Stomach (tissue), 9 donors: Measurements from ENCODE around the gene CBX8. TPM values are rescaled to one million over a fixed set of nuclear protein-coding genes. Genes with fewer than 3 reads are reported as not detected.

Source experiments
- DNase-seq, 2 donors: peaks; one replicate each; pipeline versions ENCODE4 v3.0.0 to v3.0.0-alpha.2; 2013 to 2019
- H3K27ac ChIP-seq, 5 donors: fragments of 200-600 bp in 4 of 5; sonication (generic) in 4 of 5; one replicate each; pipeline ENCODE4 v1.5.1; 2013 to 2019; ENCODE audit warnings: mild to moderate bottlenecking in 1 of 5, moderate library complexity in 1 of 5
- H3K27me3 ChIP-seq, 3 donors: fragments of 200-600 bp; sonication (generic); one replicate each; pipeline ENCODE4 v1.5.1; 2017 to 2019; ENCODE audit warnings: mixed run types in 1 of 3
- H3K36me3 ChIP-seq, 4 donors: fragments of 200-600 bp; sonication (generic); 1 replicate in 3 of 4; 2 replicates in 1 of 4; pipeline ENCODE4 v1.5.1; 2016 to 2019
- H3K4me1 ChIP-seq, 4 donors: fragments of 200-600 bp; sonication (generic); one replicate each; pipeline ENCODE4 v1.5.1; 2016 to 2019
- H3K4me3 ChIP-seq, 4 donors: fragments of 200-600 bp; sonication (generic) in 3 of 4; one replicate each; pipeline ENCODE4 v1.5.1; 2016 to 2019; ENCODE audit warnings: mild to moderate bottlenecking in 1 of 4
- H3K9me3 ChIP-seq, 4 donors: fragments of 200-600 bp; sonication (generic); one replicate each; pipeline ENCODE4 v1.5.1; 2016 to 2019
- CTCF ChIP-seq, 7 experiments: fragments of 450-650 bp in 4 of 7; fragments of 200-600 bp in 3 of 7; sonication (generic) in 3 of 7; IDR thresholded peaks; one replicate each; pipeline ENCODE4 v1.5.1; 2016 to 2019; ENCODE audit warnings: antibody characterized with exemption in 7 of 7, control low read depth in 2 of 7, mild to moderate bottlenecking in 1 of 7
- EP300 ChIP-seq: sonication (generic); formaldehyde crosslinking; IDR thresholded peaks from one replicate; pipeline ENCODE4 v1.6.1; 2017; ENCODE audit warnings: antibody characterized with exemption
- POLR2A ChIP-seq, 4 donors: fragments of 450-650 bp; IDR thresholded peaks; one replicate each; pipeline ENCODE4 v1.6.1; 2016; ENCODE audit warnings: antibody characterized with exemption in 4 of 4, control low read depth in 2 of 4, mild to moderate bottlenecking in 1 of 4, moderate library complexity in 1 of 4
- POLR2AphosphoS5 ChIP-seq, 3 donors: sonication (generic); formaldehyde crosslinking; IDR thresholded peaks; one replicate each; pipeline ENCODE4 v1.6.1; 2016; ENCODE audit warnings: antibody characterized with exemption in 3 of 3
- WGBS, 5 donors: extraction: QIAGEN DNeasy Blood & Tissue Kit in 3 of 5; methylation state at CpG; one replicate each; pipeline versions ENCODE4 v1.1.5 to v1.1.7; 2013 to 2018; 5-methylcytosine and 5-hydroxymethylcytosine counted together
- intact Hi-C: fragments of 100-400 bp; cut with DNase I; formaldehyde crosslinking; loops from one replicate; pipeline ENCODE4 v1.15.1; 2023; ENCODE audit warnings: low total_unique reads
- polyA plus RNA-seq, 3 donors: library from polyadenylated mRNA; stranded (reverse); fragments of 200-250 nt; gene quantifications; one replicate each; pipeline ENCODE4 v1.2.3, GENCODE V29; 2013
- total RNA-seq, 5 donors: library from RNA; depleted of rRNA; stranded (reverse); fragments of >200 nt; gene quantifications; one replicate each; pipeline versions ENCODE4 v1.1.0 to v1.2.3, GENCODE V29; 2014 to 2016
- donor health status: healthy with polysubstance abuse.
- donor health status: Bipolar disorder and iron deficiency.
- donor health status: healthy.

Gene CBX8
- total and polyA plus RNA-seq, 8 donors = 0.76 to 140 (median 3.1) TPM; not detected in 2

GRCh38 chr17:79829457-79829856 lies 32.6 kb upstream of the CBX8 start:
- Histone ChIP-seq H3K27me3 (peaks cover 0 to 19% (median 0%) of the 10 kb centered on the region in 3 donors), H3K9me3 (no peaks in the 10 kb centered on the region), H3K36me3 (peaks cover 11 to 12% (median 12%) of the 10 kb centered on the region in 4 donors), H3K4me3 (no peak overlapping the region), H3K27ac (peak overlapping the region in 3 of 5 donors; percentile 5 to 47 (median 35)), H3K4me1 (peaks cover 32 to 61% (median 59%) of the 10 kb centered on the region in 4 donors)
- DNase-seq = no peak
- intact Hi-C loops = no loop called here
- WGBS, 5 donors = 27 to 54% (median 34%) methylated on average over 2 of the region's 2 CpGs
- TF ChIP-seq POLR2A (IDR thresholded peaks at IDR 0.05) (no peak), EP300 (no peak), POLR2AphosphoS5 (IDR thresholded peaks at IDR 0.05) (no peak), CTCF (IDR thresholded peaks at IDR 0.05) (no peak)

GRCh38 chr17:79829004-79829403 lies 32.1 kb upstream of the CBX8 start:
- H3K27me3 ChIP-seq = peaks cover 0 to 22% (median 0%) of the 10 kb centered on the region in 3 donors
- 70 to 92% (median 76%) methylated on average over 2 of the region's 2 CpGs for WGBS, 5 donors
- DNase-seq = no peak
- intact Hi-C loops = no loop called here
- no peak for TF ChIP-seq EP300
- TF ChIP-seq POLR2AphosphoS5 (IDR thresholded peaks at IDR 0.05) = no peak
- TF ChIP-seq CTCF (IDR thresholded peaks at IDR 0.05) = no peak
- TF ChIP-seq POLR2A (IDR thresholded peaks at IDR 0.05) = no peak
- peaks cover 7% of the 10 kb centered on the region in 4 donors for H3K36me3 ChIP-seq
- H3K4me1 ChIP-seq = peaks cover 32 to 59% (median 56%) of the 10 kb centered on the region in 4 donors
- H3K27ac ChIP-seq = peak overlapping the region in 3 of 5 donors; percentile 5 to 47 (median 35)
- no peaks in the 10 kb centered on the region for H3K9me3 ChIP-seq
- no peak overlapping the region for H3K4me3 ChIP-seq

DNA sequence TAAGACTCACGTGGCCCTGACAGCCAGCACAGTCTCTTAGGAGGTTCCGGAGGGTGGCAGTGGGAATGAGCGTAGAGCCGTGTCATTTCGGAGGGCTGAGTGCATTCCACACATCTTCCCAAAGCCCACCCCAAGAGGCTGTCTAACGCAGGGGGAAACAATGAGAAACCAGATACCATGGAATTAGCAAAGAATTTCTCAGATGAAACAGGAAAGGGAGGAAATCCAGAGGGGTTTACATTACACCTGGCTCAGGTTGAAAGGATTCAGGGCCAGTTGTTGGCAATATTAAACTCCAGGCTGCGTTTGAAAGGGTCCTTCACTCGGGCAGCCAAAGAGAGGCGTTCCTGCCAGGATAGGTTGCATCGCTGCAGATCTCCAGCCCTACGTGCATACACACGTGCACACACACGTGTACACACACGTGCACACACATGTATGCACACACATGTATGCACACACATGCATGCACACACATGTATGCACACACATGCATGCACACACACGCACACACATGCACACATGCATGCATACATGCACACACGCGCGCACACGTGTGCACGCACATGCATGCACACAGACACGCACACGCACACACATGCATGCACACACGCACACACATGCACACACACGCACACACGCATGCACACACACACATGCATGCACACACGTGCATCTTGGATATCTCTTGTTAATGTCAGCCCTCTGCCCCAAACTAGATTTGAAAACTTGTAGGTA lies 30.1 kb upstream of the CBX8 start:
- no peak for DNase-seq
- intact Hi-C loops = no loop called here
- TF ChIP-seq CTCF (IDR thresholded peaks at IDR 0.05) (no peak), POLR2AphosphoS5 (IDR thresholded peaks at IDR 0.05) (no peak), POLR2A (IDR thresholded peaks at IDR 0.05) (no peak), EP300 (no peak)
- H3K9me3 ChIP-seq = no peaks in the 10 kb centered on the region
- peaks cover 16 to 40% (median 36%) of the 10 kb centered on the region in 4 donors for H3K4me1 ChIP-seq
- H3K27ac ChIP-seq = no peak overlapping the region
- WGBS, 5 donors = 80 to 90% (median 88%) methylated on average over 26 of the region's 26 CpGs
- no peaks in the 10 kb centered on the region for H3K36me3 ChIP-seq
- peaks cover 0 to 22% (median 0%) of the 10 kb centered on the region in 3 donors for H3K27me3 ChIP-seq
- no peak overlapping the region for H3K4me3 ChIP-seq

- 53 to 69% (median 65%) methylated on average over 11 of the region's 11 CpGs for WGBS, 5 donors
- intact Hi-C loops = no loop called here
- Histone ChIP-seq H3K9me3 (no peaks in the 10 kb centered on the region), H3K4me1 (peaks cover 9 to 32% (median 29%) of the 10 kb centered on the region in 4 donors), H3K27me3 (peaks cover 0 to 22% (median 0%) of the 10 kb centered on the region in 3 donors), H3K27ac (no peak overlapping the region), H3K4me3 (no peak overlapping the region), H3K36me3 (no peaks in the 10 kb centered on the region)
- TF ChIP-seq POLR2AphosphoS5 (IDR thresholded peaks at IDR 0.05) = no peak
- TF ChIP-seq POLR2A (IDR thresholded peaks at IDR 0.05) = no peak
- no peak for TF ChIP-seq CTCF (IDR thresholded peaks at IDR 0.05)
- no peak for TF ChIP-seq EP300
- DNase-seq = peak in 1 of 2 donors; percentile 51
Observed at GRCh38 chr17:79826204-79826680, 29.4 kb upstream of the CBX8 start.
